GM21825 (cell line): ENCODE measurements around the gene NTSR2.

Experiments used
- ATAC-seq: cut with Tn5 transposase; IDR thresholded peaks from one replicate; pipeline ENCODE4 v1.9.1; 2021; ENCODE audit warnings: mild to moderate bottlenecking, moderate library complexity; ENCODE audit not compliant: unreplicated experiment

NTSR2 gene

DNA sequence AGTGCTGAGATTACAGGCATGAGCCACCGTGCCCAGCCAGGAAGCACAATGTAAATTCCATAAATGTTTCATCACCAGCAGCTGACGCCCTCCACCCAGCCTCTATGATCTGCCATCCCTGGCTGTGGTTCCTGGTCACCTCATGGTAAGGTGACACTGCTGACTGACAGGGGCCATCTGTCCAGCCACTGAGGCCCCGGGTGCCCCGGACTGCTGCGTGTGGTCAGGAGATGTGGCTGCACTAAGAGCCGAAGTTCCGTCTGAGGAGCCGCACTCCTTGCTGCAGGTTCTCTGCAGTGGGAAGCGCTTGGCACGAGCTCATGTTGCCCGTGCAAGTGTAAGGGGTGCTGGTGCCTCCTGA lies 10.9 kb downstream of the NTSR2 start:
- no peak for ATAC-seq

- ATAC-seq: no peak
Observed at GRCh38 chr2:11658208-11659114, 11.5 kb downstream of the NTSR2 start.

- no peak for ATAC-seq
Observed at GRCh38 chr2:11657646-11658045, 12.3 kb downstream of the NTSR2 start.

DNA sequence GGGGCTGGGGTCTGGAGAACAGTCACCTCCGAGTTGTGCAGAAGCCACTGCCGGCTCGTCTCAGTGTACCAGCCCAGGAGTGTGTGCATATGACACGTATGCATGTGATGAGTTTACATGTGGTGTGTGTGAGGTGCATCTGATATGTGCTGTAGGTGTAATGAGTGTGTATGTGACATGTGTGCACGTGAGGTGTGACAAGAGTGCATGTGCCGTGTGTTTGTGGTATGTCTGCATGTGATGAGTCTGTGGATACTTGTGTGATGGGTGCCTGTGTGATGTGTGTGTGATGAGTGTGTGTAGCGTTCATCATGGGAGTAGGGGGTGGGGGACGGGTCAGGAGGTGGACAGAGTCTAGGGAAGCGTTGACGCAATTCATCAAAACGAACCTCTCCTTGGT lies 12.8 kb downstream of the NTSR2 start:
- no peak for ATAC-seq

- ATAC-seq: no peak
Observed at GRCh38 chr2:11656671-11657101, 13.3 kb downstream of the NTSR2 start.

DNA sequence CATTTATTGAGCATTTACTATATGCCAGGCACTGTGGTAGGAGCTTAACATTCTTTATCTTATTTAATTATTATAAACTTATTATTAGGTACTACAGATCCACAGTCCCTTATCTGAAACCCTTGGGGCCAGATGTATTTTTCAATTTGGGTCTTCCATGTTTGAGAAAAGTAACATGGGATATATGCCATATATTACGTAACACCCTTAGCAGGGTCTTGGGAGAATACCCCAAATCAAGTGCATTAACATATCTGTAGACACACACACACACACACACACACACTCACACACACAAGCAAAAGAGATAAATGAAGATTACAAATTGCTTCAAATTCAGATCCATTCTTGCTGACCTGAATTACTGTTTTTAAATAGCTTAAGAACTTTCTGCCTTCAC lies 13.7 kb downstream of the NTSR2 start:
- no peak for ATAC-seq

GRCh38 chr2:11655495-11655894 lies 14.5 kb downstream of the NTSR2 start:
- ATAC-seq: no peak

DNA sequence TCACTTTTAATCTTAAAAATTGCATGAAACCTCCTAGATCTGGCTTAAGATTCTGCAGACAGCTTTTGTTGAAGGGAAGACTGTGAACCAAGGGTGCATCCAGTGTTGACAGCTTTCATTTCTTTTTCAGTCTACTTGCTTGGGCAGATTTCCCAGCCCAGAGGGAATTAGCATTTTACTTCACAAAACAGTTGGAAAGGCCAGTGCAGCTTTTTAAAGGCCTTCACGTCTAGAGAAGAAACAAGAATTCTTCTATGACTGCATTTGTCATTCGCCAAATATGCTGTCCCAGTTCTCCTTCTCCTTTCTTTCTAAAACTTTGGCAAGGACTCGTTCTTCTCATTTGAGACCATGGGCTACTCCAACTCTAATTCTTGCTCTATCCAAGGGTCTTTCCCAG lies 17.4 kb downstream of the NTSR2 start:
- ATAC-seq: no peak

- no peak for ATAC-seq
Observed at GRCh38 chr2:11651856-11652548, 18.0 kb downstream of the NTSR2 start.

DNA sequence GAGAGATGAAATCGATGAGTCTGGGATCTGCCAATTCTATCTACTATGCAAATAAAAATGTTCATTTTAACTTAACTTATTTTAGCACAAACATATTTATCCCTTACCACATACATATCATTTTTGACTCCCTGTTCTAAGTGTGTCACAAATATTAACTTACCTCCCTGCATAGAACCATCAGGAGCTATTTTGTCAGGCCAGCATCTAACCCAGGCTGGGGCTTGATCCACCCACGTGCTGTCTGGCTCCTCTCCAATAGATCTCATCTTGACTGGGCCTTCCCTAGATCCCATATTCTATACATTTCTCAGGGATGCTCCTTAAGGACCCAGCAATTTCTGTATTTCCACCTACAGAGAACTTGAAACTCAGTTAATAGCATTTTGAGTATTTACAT lies 20.9 kb downstream of the NTSR2 start:
- ATAC-seq: no peak

- no peak for ATAC-seq
Observed at GRCh38 chr2:11647834-11648600, 22.0 kb downstream of the NTSR2 start.

DNA sequence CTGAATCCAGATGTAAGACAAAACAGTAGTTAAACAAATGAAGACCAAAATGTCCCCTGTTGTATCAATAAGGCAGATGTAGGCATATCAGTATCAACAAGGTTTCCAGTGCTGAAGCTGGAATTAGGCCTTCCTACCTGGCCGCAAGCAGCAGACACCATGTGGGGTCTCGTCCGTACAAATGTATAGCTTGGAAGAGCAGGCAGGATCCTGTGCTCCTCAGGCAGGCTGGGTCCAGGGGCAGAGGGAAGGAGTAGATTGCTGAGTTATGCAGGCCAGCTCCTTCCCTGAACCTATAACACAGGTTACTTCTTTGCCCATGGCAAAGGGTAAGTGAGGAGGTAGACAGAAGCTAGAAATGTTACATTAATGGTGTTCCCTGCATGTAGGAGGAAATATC lies 23.5 kb downstream of the NTSR2 start:
- ATAC-seq: no peak

GRCh38 chr2:11644293-11644692 lies 25.7 kb downstream of the NTSR2 start:
- no peak for ATAC-seq

DNA sequence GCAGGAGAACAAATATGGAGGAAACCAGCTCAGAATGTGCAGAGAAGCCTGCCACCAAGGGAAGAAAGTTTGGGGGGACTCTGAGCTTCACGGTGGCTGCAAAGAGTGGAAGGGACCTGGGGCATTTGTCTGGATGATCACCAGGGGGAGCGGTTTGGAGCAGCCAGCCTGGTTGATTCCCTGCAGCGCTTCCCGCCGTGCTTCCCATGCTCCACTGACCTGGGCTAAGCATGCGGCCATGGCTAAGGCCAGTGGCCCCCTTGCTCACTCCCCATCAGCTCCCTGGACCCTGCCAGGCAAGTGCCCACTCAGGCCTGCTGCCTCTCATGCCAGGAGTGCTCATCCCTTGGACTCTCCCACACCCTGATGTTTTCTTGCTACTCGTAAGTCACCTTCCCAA lies 27.0 kb downstream of the NTSR2 start:
- no peak for ATAC-seq

DNA sequence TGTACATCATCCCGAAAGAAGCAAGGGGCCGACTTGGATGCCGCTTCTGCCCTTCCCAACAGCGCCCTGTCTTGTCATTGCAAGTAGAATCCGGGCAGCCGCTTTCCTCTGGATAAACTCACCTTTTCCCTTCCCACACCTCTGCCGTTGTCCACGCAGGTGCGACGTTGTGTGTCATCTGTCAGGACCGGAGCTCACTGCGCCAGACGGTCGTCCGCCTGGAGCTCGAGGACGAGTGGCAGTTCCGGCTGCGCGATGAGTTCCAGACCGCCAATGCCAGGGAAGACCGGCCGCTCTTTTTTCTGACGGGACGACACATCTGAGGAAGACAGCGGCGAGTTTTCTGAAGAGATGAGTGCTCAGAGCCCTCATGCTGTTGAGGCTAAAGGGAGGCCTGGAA lies 29.9 kb downstream of the NTSR2 start:
- no peak for ATAC-seq

- ATAC-seq: no peak
Observed at GRCh38 chr2:11639503-11639902, 30.5 kb downstream of the NTSR2 start.

DNA sequence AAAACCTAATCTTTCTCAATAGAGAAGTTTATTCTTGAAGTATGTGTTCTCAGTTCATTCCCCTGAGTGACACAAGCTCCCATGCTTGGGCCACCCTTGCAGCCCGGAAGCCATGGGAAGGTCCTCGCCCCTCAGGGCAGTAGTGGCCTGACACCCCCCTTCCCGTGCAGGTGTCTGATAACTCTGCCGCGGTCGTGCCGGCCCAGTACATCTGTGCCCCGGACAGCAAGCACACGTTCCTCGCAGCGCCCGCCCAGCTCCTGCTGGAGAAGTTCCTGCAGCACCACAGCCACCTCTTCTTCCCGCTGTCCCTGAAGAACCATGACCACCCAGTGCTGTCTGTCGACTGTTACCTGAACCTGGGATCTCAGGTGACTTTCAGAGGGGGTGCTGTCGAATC lies 32.4 kb downstream of the NTSR2 start:
- ATAC-seq: no peak

DNA sequence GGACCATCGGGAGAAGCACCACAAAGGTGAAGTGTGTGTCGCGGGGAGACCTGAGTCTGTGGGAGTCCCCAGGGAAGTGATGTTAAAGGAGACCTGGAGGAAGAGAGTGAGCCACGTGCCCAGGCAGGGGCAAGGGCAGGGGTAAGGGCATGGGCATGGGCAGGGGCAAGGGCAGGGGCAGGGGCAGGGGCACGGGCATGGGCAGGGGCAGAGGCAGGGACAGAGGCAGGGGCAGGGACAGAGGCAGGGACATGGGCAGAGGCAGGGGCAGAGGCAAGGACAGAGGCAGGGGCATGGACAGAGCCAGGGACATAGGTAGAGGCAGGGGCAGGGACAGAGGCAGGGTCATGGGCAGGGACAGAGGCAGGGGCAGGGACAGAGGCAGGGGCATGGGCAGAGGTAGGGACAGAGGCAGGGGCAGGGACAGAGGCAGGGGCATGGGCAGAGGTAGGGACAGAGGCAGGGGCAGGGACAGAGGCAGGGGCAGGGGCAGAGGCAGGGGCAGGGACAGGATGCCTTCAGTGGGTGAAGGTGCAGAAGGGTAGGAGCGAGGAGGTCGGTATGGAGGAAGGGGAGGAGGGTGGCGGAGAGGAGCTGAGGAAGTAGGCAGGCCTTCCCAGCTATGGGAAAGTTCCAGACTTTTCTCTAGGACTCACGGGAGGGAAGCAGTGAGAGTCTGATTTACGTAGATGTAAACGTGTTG lies 33.3 kb downstream of the NTSR2 start:
- no peak for ATAC-seq

- ATAC-seq: no peak
Observed at GRCh38 chr2:11635141-11635540, 34.9 kb downstream of the NTSR2 start.

DNA sequence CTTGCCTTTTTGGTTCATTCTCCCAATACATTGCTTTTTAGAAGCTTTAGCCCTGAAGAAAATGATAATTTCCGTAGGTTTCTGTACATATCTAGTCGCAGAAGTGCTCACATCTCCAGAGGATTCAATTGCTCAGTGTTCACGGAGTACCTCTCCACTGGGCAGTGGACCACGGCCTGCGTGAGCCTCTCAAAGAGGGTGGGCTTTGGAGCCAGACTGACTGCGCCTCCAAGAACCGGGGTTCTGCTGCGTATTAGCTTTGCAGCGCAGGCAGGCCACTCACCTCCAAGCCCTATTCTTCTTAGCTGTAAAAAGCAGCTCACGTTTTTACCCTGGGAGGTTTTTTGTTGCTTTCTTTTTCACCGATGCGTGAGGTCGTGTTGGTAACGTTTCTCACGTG lies 35.4 kb downstream of the NTSR2 start:
- no peak for ATAC-seq

GRCh38 chr2:11633923-11634478 lies 36.0 kb downstream of the NTSR2 start:
- no peak for ATAC-seq
